ENCODE measurements around the gene ACO2. TPM values are rescaled to one million over a fixed set of nuclear protein-coding genes. Genes with fewer than 3 reads are reported as not detected.
"Not testable (repeated sequence)": the region's sequence is repeated elsewhere in the genome, so short reads cannot be mapped to it uniquely, and the experiment has no call there.

Gene ACO2
- 55.6 TPM for total RNA-seq

DNA sequence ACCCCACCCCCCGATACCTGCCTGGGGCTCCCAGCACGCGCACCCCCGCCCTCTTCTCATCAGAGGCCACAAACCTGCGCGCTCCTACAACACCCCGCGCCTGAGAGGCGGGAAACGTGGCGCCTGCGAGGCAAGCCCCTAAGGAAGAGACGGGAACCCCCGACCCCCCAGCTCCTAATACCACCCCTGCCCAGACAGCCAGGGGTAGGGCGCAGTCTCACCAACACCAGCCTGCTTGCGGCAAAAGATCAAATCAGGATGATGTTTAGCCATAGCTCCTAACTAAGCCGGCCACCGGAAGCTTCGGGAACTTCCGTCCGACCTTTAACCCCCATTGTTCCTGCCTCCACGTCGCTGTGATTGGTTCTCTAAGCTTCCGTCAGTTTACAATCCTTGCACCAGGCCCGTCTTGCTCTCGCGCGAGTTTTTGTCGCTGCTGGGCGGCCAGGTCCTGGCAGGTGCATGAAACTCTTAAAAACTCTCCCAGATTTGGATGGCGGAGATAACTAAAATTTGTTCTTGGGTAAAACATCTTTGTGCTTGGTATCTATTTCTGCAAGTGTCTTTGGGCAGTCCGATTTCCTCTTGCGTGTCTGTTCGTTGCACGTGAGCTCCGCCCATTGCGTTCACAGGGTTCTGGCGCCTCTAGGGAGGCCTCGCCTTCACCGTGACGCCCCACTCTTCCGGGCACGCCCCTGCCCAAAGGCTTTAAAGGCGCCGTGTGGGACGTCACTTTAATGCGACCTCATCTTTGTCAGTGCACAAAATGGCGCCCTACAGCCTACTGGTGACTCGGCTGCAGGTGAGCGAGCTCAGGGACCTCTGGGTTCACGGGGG is at the start of gene ACO2, which contains the start of gene PHF5A:
Gene ACO2 (plus strand): TSS at position 737 of the 837 bp plus-strand sequence. CDS start 30 bp downstream, at position 767.
Gene PHF5A (minus strand): TSS at position 312 of the 837 bp plus-strand sequence. CDS start 39 bp downstream, at position 273.
- peak; percentile 100 for DNase-seq

DNA sequence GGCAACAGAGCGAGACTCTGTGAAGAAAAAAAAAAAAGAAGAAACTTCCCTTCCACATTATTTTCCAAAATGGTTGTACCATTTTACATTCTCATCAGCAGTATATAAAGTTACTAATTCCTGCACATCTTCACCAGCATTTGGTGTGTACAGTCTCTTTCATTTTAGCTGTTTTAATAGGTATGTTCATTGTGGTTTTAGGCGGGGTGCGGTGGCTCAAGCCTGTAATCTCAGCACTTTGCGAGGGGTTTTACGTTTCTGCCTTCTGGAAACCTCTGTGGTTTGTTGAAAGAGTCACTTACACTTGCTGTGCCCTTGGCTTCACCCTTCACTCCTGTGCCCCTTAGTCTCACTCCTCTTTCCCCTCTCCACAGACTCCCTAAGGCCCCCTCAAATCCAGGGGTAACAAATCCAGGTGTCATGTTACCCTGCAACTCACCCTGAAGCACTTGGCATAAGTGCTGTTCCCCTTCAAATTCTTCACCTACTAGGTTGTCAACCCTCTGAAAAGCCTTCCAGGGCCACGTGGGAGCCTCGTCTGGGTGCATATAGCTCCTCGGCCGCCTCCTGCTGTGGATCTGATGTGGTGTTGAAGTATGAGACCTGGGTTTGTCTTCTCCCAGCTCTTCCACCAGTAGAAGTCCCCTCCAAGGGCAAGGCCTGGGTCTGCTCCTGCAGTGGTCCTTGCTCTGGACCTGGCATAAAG is 43.1 kb upstream of the ACO2 start:
- DNase-seq = no peak

DNA sequence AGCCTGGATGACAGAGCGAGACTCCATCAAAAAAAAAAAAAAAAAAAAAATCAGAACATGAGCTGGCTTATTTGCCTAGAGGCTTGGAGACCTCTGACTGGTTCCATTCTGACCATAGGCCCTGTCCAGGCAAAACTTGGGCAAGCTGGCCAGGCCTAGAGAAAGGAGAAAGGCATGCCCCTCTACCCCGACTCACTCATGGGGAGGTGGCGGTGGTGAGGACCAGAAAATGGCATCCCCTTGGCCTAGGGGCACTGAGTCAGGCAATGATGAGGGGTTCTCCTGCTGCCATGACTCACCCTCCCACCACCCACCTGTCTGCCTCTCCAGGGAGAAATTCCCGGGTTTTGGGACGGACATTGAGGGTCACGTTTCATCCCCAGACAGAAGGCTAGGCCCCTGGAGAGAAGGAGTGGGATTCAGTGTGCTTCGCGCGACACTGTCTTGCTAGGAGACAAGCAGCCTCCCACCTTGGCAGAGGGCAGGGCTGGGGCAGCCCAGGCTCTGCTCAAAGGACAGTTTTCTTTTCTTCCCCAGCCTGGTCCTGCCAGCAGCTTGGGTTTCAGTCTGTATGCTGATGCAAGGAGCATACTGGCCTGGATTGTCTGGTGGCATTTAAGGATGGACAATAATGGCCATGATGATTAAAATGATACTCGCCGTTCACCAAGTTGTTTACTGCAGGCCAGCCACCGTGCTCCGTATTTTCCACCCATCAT is 39.5 kb upstream of the ACO2 start:
- DNase-seq = no peak

DNA sequence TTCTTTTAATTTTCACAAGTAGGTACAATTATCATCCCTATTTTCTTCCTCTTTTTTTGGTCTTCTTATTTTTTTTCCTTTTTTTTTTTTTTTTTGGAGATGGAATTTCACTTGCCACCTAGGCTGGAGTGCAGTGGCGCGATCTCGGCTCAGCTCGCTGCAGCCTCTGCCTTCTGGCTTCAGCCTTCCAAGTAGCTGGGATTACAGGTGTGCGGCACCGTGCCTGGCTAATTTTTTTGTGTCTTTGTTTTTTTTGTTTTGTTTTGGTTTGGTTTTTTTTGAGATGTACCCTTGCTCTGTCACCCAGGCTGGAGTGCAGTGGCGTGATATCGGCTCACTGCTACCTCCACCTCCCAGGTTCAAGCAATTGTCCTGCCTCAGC is 39.0 kb upstream of the ACO2 start:
- no peak for DNase-seq

GRCh38 chr22:41431656-41432055 is 37.3 kb upstream of the ACO2 start:
- no peak for DNase-seq

DNA sequence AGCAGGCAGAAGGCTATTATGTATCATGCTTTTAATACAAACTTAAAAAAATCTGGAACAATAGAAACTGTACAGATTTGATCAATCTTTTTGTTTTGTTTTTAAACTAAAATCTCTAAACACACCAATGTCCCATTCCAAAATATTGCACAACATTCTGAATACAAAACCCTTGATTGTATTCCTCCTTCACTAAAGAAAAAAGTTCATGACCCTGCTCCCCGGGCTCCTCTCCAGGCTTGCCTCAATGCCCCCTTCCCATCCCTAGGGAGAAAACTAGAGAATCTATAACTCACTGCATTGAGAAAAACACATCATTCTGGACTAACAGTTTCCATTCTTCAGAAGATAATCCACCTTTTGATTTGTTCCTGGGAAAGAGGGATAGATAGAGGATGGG is 35.4 kb upstream of the ACO2 start:
- not testable (repeated sequence) for DNase-seq

GRCh38 chr22:41434361-41435003 is 34.4 kb upstream of the ACO2 start:
- not testable (repeated sequence) for DNase-seq

DNA sequence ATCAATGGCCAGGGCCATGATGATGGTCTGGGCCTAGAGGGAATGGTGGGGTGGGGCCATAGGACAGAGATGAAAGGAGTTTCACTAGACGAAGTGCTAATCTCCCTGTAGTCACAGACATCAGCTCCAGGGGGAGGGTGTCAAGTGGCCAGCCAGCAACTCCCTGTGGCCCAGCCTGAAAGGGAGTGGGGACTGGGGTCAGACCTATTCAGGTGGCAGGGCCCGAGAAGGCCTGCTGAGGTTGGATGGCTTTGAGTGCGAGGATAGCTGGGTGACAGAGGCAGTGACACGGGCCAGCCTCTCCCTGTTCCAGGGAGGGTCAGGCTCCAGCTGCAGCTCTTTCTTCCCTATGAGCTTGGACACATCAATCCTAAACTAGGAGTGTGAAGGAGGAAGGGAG is 33.4 kb upstream of the ACO2 start:
- no peak for DNase-seq

DNA sequence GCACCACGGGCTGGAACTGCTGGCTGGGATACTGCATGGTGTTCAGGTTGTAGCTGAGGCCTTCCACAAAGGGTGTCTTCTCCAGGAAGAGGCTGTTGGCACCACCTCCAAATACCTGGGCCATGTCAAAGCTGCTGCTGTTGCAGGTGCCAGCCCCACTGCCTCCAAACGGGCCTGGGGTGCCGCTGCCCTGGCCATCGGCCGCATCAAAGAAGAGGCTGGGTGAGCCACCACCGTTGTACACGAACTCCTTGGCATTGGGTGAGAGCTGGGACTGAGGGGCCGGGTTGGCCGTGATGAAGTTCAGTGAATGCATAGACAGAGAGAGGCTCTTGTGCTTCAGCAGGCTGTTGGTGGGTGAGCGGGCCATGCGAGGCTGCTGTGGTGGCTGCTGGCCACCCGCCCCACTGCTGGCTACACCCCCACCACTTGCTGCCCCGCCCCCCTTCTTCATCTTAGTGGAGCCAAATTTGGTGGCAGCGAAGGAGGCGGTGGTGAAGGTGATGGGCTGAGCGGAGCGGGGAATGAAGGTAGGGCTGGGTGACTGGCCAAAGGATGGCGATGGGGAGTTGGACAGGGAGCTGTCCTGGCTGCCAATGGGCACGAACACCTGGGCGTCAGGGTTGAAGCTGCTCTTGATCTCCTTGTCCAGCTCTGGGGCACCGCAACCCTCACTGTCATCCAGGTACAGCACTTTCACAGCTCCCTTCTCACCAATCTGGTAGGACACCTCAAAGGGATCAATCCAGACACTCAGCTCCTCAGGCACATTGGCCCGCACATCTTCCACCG is 32.4 kb upstream of the ACO2 start:
- no peak for DNase-seq

DNA sequence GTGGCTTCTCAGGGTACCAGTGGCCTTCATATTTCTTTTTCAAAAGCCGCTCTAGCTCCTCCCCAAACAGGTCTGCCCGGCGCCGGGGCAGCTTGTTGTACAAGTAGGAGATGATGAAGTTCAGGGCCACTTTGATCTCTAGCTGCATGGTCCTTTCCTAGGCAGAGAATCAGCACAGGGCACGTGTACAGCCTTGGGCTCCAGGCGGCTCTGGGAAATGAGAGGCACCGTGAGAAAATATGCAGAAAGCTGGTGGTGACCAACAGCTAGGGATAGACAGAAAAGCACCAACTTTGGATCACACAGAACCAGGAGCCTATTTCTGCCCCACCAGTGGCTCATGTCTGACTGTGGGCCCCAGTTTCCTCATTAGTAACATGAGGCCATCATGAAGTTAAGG is 31.7 kb upstream of the ACO2 start:
- DNase-seq = no peak

- not testable (repeated sequence) for DNase-seq
Measured at GRCh38 chr22:41440511-41440910, 28.4 kb upstream of the ACO2 start.

DNA sequence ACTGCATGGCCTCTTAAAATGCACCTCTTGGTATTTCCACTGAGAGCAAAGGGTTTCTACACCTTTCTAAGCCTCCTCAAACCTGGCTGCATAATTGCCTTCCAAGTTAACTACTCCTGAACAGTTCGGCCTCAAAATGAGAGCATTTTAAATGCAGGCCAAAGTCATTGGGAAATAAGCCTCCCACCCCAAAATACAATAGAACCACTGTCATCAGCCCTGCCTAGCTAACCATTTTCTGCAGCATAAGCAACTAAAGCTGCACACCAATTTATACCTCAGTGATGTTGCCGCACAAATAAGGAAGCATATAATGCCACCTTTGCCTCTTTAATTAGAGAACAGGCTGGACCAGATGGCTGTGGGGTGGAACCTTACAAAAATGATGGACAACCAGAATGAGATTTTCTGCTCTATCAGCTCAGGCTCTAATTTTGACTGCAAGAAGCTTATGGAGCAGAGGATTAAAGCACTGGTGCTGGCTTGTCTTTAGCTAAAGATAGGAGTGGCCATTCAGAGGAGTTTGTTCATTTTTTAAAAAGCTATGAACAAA is 26.6 kb upstream of the ACO2 start:
- DNase-seq = no peak

DNA sequence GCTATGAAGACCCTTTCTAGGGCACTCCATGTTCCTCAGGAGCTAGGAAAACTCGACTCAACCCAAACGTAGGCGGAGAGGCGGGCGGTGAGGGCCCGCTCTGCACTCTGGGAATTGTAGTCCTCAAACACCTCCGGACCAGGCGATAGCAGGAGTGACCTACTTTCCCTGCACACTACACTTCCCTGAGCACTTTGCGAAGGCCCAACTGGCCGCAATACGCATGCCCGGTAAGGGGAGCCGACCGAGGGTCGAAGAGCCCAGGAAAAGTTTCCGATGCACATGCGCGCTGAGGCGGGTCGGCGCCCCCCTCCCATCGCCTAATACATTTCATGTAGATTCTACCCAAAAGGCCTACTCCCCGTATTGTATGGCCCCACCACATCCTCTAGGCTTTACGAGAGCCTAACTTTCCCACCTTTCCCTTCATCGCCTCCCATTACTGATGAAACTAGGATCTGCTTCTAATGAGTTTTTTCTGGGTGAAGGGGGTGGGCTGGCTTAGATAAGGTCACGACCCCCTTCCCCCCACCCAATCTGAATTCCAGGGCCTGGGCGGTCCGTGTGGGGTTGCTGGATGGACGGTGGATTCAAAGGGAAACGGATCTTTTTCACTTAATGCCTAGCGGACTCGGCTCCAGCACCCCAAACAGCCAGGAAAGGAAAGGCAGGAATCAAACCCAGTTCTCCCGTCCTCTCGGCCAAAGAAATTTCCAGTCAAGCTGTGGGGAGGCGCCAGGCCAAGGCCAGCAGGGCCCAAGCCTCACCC is 24.4 kb upstream of the ACO2 start:
- DNase-seq = peak; percentile 96

GRCh38 chr22:41445129-41446056 is 23.5 kb upstream of the ACO2 start:
- DNase-seq = peak; percentile 29

DNA sequence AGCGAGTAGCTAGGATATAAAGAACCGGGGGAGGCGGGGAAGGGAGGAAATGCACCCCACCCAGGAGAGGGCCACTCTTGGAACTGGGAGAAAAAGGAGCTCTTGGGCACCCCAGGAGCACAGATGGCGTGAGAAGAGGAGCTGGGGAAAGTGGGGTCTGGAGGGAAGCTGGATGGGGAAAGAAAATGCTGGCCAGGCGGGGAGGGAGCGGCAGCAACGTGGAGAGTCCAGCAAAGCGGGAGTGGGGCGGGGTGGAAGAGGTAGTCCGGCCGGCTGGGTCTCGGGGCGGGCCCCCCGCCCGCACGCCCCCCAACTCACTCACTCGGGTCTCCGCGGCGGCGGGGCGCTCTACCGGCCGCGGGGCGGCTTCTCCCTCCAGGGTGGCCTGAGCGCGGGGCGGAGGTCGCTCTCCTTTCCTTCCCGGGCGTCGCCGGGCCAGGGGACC is 22.8 kb upstream of the ACO2 start:
- DNase-seq = no peak

DNA sequence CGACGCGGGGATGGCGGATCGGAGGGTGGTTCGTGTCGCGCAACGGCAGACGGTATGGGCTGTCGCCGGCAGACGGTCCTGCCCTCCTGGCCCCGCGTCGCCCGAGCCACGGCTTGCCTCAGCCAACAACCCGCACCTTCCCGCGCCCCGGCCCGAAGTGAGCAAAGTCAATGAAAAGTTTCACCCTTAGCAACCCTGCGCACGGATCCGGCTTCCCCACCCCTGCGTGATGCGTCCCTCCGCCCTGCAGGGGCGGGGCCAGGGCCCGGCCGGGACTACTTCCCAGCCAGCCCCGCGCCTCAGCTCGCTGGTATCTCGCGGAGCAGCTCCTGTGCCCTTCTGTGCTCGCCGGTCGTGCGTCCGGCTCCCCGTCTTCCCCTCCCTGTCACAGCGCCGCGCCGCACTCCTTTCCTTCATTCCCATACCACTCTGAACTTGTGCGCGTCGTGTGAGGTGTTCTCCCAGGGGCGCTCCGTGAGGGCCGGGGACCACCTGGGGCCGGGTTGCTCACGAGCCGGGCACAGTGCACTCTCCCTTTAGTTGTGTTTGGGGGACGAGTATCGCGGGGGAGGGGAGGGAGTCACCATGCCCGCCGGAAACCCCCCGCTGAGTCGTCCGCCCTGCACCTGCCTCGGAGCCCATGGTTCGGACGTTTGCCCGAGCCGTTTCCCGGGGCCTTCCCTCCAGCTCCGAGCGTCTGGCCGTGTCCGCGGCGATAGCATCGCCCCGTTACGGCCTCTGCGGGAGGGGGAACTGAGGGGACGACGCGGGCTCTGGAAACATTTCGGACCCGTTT is 22.1 kb upstream of the ACO2 start, which contains the start of gene TOB2:
Gene TOB2 (minus strand): TSS at position 163 of the 796 bp plus-strand sequence. CDS start 9,456 bp downstream, outside the sequence.
- DNase-seq = peak; percentile 95

DNA sequence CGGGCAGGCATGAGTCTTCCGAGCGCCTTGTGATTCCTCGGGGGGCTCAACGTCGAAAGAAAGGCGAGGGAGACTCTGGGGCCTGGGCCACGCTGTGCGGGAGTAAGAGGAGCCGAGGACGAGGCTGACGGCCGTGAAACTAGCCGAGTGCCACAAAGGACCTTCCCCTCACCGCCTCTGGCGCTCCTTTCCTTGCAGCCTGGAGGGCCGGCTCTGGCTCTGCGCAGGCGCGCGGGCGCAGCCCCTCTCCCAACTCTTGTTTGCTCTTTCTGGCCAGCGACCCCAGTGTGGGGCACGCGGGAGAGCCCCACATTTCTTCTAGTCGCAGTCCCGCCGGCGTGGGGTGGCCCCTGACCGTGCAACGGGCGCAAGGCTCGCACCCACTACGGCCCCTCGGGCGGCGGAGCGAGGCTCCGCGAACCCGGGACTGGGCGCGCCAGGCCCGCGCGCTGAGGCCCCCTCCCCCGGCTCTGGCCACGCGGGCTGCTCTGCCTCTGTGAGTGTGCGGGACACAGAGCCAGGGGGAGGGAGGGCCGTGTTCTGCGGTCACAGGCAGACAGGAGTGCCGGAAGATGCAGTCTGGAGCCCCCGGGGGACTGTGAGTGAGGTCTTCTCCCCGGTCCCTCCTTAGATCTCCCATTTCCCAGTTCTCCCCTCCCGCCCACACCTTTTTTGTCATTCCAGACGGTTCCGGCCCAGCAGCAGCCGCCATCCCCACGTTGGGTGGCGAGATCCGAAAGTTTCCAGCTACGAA is 21.3 kb upstream of the ACO2 start:
- DNase-seq = peak; percentile 83

All from skin of body (tissue), 2 donors.